LoVo (cell line): Measurements from ENCODE around the gene CTIF.

ENCODE experiments used
- DNase-seq: peaks from one replicate; pipeline ENCODE4 v3.0.0-alpha.2; 2016; ENCODE audit warnings: low spot score

CTIF gene

GRCh38 chr18:48753691-48754090 lies 214.9 kb downstream of the CTIF start:
- DNase-seq = no peak

GRCh38 chr18:48754559-48754958 lies 215.7 kb downstream of the CTIF start:
- DNase-seq = no peak

GRCh38 chr18:48754993-48755473 lies 216.2 kb downstream of the CTIF start:
- DNase-seq = no peak

- DNase-seq = no peak
Observed at GRCh38 chr18:48756511-48757226, 217.8 kb downstream of the CTIF start.

- no peak for DNase-seq
Observed at GRCh38 chr18:48757367-48757766, 218.5 kb downstream of the CTIF start.

- DNase-seq = no peak
Observed at GRCh38 chr18:48757906-48758305, 219.1 kb downstream of the CTIF start.

GRCh38 chr18:48761582-48761981 lies 222.8 kb downstream of the CTIF start:
- peak; percentile 4 for DNase-seq

GRCh38 chr18:48762022-48762421 lies 223.2 kb downstream of the CTIF start:
- DNase-seq = no peak

- no peak for DNase-seq
Observed at GRCh38 chr18:48762836-48763718, 224.2 kb downstream of the CTIF start.

GRCh38 chr18:48763719-48764100 lies 224.9 kb downstream of the CTIF start:
- DNase-seq = no peak

GRCh38 chr18:48765053-48765452 lies 226.2 kb downstream of the CTIF start:
- DNase-seq = no peak

- no peak for DNase-seq
Observed at GRCh38 chr18:48766026-48766425, 227.2 kb downstream of the CTIF start.

- DNase-seq = no peak
Observed at GRCh38 chr18:48766487-48766886, 227.7 kb downstream of the CTIF start.

GRCh38 chr18:48767090-48767690 lies 228.4 kb downstream of the CTIF start:
- DNase-seq = peak; percentile 23

- no peak for DNase-seq
Observed at GRCh38 chr18:48769006-48769636, 230.3 kb downstream of the CTIF start.

GRCh38 chr18:48770243-48770642 lies 231.4 kb downstream of the CTIF start:
- no peak for DNase-seq

- DNase-seq = no peak
Observed at GRCh38 chr18:48771641-48772375, 233.0 kb downstream of the CTIF start.

- DNase-seq = no peak
Observed at GRCh38 chr18:48772457-48772856, 233.6 kb downstream of the CTIF start.

- DNase-seq = no peak
Observed at GRCh38 chr18:48773821-48774220, 235.0 kb downstream of the CTIF start.

GRCh38 chr18:48774941-48775340 lies 236.1 kb downstream of the CTIF start:
- no peak for DNase-seq

GRCh38 chr18:48775372-48776155 lies 236.7 kb downstream of the CTIF start:
- DNase-seq = no peak
